Measurements from ENCODE around the gene S100A3.
"Not testable (repeated sequence)": the region's sequence is repeated elsewhere in the genome, so short reads cannot be mapped to it uniquely, and the experiment has no call there.

The S100A3 gene

GRCh38 chr1:153534226-153534924, 14.7 kb downstream of the S100A3 start:
- no peak for DNase-seq

- no peak for DNase-seq
Observed at GRCh38 chr1:153533689-153534201, 15.3 kb downstream of the S100A3 start.

- peak; percentile 53 for DNase-seq
Observed at GRCh38 chr1:153532769-153533599, 16.1 kb downstream of the S100A3 start.

GRCh38 chr1:153532181-153532580, 16.9 kb downstream of the S100A3 start:
- DNase-seq, result no peak

- no peak for DNase-seq
Observed at GRCh38 chr1:153531638-153532037, 17.4 kb downstream of the S100A3 start.

- DNase-seq, result no peak
Observed at GRCh38 chr1:153527683-153528040, 21.4 kb downstream of the S100A3 start.

GRCh38 chr1:153527023-153527682, 21.9 kb downstream of the S100A3 start:
- DNase-seq, result no peak

- no peak for DNase-seq
Observed at GRCh38 chr1:153526132-153526543, 22.9 kb downstream of the S100A3 start.

GRCh38 chr1:153525088-153525728, 23.9 kb downstream of the S100A3 start:
- no peak for DNase-seq

GRCh38 chr1:153522353-153523048, 26.6 kb downstream of the S100A3 start:
- peak; percentile 60 for DNase-seq

- not testable (repeated sequence) for DNase-seq
Observed at GRCh38 chr1:153521808-153522207, 27.2 kb downstream of the S100A3 start.

GRCh38 chr1:153520818-153521476, 28.1 kb downstream of the S100A3 start:
- no peak for DNase-seq

- not testable (repeated sequence) for DNase-seq
Observed at GRCh38 chr1:153520137-153520691, 28.8 kb downstream of the S100A3 start.

GRCh38 chr1:153519242-153519641, 29.8 kb downstream of the S100A3 start:
- DNase-seq, result no peak

- peak; percentile 70 for DNase-seq
Observed at GRCh38 chr1:153515504-153516394, 33.3 kb downstream of the S100A3 start.

GRCh38 chr1:153513666-153514065, 35.4 kb downstream of the S100A3 start:
- no peak for DNase-seq

- DNase-seq, result peak; percentile 20
Observed at GRCh38 chr1:153513023-153513422, 36.0 kb downstream of the S100A3 start.

GRCh38 chr1:153510984-153511410, 38.1 kb downstream of the S100A3 start:
- peak; percentile 65 for DNase-seq

- DNase-seq, result peak; percentile 40
Observed at GRCh38 chr1:153509729-153510354, 39.2 kb downstream of the S100A3 start.

- no peak for DNase-seq
Observed at GRCh38 chr1:153509036-153509435, 40.0 kb downstream of the S100A3 start.

Data from MV-4-11 (cell line).